M059J (cell line): ENCODE measurements around the gene RNF126. TPM values are rescaled to one million over a fixed set of nuclear protein-coding genes. Genes with fewer than 3 reads are reported as not detected.

Source experiments
- DNase-seq: peaks from one replicate; pipeline ENCODE4 v3.0.0-alpha.2; 2012; ENCODE audit warnings: low read depth
- total RNA-seq: library from RNA; depleted of rRNA; stranded (reverse); fragments of >200 nt; shearing (Covaris generic); gene quantifications from 2 replicates; pipeline ENCODE4 v1.2.3, GENCODE V29; 2014

RNF126 gene
- total RNA-seq, 1 experiment from 2014 or later: 53.8 TPM

DNA sequence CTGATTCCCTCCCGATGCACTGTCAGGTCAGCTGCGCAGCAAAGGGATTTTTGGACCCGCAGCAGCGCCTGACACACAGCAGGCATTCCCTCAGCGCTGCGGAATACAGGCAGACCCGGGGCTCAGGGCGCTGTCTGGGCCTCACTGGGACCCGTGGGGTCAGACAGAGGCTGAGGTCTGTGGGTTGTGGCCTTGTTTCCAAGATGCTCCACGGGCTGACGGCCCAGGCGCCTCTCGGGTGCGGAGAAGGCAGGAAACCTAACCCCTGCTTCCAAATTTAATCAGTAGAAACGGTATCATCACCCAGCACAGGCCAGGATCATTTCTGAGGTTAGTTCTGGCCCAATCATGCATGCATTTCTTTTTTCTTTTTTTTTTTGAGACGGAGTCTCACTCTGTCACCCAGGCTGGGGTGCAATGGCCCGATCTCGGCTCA, 686 bp upstream of the RNF126 start:
- no peak for DNase-seq

DNA sequence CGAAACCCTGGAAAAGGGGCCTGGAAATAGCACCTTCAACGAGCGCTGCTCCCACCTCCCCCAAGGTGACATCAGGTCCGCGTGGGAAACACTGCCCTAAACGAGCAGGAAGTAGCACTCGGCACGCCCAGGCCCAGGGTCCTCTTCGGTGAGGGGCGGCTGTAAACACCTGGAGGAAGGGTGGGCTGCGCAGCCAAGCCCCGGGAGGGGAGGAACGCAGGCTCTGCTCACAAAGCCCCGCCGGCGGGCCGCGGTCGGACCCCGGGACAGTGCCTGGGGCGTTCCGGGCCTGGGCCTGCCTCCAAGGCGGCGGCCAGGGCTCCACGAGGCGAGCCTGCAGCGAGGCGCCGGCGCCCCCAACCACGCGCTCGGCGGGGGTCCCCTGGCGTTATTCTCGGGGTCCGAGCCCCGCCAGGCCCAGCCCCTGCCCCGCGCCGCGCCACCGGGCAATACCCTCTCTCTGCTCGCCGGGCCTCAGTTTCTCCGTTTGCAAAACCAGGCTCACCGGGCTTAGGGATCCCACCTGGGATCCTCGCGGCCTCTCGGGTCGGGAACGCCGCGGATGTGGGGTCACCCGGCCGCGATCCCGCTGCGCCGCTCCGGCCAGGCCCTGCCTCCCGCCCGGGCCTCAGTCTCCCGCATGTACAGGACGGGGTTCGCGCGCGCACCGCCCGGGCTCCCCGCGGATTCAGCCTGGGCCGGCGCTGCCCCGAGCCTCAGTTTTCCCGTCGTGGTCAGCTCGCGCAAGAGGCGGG, 630 bp downstream of the RNF126 start:
- DNase-seq: peak; percentile 57

DNA sequence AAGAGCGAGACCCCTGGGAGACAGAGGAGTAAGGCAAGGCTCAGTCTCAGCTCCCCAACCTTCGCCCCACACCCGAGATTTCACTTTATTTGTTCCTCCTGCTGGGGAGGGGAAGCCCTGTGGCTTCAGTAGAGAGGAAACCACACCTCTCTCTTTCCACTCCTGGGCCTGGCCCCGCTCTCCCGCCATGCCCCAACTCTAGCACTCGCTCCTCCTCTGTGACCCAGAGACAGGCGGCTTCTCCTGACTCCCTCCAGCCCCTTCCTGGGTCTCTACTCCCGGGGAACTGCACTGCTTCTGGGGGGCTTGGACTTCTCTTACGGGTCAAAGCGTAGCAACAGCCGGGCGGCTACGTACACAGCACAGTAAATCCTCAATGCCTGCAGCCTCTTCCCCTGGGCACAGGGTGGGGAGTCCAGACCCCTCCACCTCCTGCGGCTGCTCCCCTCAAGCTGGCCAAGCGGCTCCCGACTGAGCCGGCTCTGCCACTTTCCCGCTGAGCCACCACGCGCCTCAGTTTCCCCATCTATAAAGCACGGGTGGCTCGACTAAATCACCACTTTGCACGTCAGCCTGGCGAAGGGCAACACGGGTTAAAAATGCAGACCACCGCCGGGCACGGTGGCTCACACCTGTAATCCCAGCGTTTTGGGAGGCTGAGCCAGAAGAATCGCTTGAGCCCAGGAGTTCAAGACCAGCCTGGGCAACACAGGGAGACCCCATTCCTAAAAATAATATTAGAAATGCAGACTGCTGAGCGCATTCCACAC, 1.4 kb downstream of the RNF126 start:
- peak; percentile 31 for DNase-seq

DNA sequence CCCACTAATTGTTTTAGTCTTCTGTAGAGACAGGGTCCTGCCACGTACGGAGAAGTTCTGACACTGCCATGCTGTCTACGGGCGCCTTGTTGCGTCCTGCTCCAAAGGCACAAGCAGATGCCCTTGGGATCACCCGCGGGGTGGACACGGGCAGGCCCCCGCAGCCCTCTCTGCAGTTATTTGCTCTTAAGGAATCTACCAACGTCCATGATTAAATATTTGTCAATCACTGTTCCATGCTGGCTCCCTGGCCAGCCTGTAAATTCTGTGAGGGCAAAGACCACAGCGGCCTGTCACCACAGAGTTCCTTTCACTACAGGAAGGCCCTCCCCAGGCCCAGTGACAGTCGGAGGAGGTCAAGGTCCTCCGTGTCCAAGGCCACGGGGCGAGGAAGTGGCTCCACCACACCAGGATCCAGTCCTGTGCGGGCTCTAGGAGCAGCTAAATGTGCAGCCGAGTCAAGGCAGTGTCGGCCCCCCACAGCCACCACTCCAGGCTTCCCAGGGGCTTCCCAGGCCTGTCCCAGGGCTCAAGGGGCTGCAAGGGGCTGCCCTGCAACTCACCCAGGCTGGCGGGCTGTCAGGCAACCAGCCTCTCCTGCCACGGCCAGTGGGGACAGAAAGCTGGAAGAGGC, 2.1 kb downstream of the RNF126 start:
- no peak for DNase-seq

DNA sequence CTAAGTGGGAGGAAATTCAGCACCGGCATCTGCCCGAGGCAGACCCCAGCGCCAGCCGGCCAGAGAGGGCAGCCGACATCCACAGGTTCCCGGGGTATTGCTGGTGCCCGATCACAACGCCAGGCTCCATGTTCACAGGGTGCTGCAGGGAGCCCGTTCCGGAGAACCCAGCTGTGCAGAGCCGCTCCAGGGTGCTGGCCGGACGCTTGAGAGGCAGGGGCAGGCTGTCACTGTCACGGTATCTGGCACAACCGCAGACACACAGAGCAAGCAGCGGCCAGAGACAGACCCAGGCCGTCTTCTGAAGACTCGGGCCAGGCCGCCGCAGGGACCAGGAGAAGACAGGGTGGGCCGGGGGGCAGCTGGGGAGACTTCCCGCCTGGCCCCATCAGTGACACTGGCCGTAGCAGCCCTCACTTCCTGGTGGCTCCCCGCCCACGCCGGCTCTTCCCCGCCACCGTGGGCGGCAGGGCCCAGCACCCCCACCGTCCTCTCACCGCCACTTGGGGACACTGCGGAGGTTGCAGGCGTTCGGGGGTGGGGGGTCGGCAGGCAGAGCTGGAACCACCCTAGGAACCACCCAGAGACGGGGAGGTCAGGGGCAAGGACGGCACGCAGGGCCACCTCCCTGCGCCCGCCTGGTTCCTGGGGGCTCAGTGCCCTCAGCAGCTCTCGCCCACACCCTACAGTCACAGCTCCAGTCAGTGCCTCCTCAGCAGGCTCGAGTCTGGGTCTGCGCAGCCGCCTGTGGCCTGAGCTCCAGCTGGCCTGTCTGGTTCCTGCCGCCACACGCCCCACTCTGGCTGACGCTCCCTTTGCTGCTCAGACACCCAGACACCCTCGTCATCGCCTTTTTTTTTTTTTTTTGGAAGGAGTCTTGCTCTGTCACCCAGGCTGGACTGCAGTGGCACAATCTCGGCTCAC, 3.8 kb downstream of the RNF126 start:
- DNase-seq: no peak

DNA sequence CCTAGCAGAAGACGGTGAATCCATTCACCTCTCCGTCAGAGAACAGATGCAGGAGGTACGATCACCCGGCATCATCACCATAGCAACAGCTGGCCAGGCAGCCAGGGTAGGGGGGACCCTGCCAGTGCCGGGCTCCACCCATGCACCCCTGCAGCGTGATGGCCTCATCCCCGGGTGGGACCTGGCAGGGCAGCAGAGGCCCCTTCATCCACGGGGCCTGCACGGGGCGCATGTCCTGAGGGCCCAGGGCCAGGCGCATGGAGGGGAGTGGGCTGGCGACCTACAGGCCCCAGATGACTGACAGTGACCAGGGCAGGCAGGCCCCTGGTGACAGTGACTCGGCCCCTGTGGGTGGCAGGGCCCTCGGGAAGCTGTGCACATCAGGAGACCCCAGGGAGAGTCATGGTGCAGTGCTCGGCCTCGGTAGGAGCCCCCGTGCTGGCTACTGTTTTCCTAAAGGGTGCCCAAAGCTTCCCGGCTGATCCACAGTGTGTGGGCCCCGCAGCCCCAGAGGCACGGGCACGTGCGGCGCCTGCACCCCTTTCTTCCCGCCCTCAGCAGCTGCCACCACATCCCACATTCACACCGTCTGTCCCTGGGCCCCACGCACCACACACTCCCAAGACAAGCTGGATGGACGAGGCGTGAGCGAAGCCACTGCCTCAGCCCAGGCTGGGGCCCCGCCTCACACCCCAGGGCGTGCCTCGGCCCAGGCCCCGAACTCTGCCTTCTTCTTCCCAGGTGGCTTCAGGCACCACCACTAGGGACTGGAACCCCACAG, 4.8 kb downstream of the RNF126 start:
- no peak for DNase-seq

DNA sequence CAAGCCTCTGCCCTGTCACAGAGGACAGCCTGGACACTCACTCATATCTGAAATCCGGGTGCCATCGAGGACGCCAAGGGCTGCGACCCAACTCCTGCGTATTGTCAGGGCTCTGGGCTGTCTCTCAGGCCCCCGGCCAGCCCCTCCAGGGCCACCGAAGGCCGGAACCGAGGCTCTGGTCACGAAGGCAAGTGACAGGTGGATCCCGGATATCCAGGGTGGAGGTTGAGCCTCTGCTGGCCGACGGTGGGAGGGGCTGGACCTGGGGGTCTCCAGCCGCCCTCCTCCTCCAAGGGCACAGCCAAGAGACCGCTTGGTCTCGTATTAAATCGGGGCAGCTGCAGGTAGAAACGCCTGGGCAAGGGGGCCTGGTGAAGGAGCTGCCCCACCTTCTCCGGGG, 5.4 kb downstream of the RNF126 start:
- no peak for DNase-seq

DNA sequence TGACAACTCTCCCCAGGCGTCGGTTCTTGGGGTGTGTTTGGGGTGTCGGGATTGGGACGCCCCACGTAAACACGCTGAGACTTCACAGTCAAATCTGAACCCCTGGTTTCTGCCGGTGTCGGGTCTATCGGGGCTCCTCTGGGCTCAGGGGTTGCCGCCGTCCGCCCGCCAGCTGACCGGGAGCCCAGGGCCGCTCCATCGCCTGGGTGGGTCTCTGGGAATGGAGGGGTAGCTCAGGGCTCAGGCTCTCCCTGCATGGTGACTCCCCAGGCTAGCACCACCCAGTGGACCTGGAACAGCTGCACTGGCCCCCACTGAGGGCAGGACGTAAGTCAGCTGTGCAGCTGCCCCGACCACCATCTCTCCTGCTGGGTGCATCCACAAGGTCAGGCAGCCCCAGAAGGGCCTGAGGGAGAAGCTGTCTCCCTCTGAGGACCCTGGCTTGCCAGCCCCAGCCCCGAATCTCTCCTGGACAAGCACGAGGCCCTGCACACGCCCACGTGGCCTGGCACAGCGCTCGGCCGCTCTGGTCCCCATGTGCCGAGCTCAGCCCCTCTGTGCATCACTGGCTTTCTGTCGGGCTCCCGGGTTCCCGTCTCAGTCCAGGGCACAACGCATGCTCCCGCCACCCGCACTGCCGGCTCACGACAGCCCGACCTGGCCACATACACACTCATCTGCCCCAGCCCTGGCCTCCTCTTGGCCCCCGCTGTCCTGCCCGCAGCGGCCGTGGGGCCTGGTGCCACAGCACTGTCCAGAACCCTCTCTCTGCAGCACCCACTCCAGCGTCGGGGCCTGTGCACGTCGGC, 6.1 kb downstream of the RNF126 start:
- DNase-seq: no peak

DNA sequence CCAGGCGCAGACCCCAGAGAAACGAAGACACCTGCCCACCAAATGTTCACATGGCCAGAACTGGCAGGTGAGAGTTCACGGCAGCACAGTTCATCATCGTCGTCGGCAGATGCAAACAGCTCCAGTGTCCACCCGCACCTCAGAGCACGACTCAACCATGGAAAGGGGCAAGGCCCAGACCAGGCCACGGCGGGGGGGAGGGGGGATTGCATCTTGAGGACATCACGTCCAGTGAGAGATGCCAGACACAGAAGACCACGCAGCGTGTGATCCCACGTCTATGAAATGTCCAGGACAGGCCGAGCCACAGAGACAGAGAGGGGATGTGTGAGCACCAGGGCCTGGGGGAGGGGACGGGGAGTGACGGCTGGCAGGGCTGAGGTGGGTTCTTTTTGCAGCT, 7.3 kb downstream of the RNF126 start:
- DNase-seq: no peak

DNA sequence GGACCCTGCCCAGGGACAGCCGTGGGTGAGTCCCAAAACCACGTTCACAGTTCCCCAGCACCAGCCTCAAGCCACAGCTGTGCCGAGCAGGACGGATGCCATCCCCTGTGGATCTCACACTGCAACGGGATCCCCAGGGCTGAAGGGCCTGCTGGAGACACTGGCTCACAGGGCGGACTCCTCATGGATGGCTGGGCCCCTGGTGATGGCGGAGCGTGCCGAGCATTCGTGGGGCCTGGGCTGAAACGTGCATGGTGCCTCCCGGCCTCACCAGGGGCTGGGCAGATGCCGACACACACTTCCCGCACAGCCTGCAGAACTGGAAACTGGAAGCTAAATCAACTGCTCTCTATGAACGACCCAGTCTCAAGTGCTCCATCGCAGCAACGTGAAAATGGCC, 9.6 kb downstream of the RNF126 start:
- no peak for DNase-seq

DNA sequence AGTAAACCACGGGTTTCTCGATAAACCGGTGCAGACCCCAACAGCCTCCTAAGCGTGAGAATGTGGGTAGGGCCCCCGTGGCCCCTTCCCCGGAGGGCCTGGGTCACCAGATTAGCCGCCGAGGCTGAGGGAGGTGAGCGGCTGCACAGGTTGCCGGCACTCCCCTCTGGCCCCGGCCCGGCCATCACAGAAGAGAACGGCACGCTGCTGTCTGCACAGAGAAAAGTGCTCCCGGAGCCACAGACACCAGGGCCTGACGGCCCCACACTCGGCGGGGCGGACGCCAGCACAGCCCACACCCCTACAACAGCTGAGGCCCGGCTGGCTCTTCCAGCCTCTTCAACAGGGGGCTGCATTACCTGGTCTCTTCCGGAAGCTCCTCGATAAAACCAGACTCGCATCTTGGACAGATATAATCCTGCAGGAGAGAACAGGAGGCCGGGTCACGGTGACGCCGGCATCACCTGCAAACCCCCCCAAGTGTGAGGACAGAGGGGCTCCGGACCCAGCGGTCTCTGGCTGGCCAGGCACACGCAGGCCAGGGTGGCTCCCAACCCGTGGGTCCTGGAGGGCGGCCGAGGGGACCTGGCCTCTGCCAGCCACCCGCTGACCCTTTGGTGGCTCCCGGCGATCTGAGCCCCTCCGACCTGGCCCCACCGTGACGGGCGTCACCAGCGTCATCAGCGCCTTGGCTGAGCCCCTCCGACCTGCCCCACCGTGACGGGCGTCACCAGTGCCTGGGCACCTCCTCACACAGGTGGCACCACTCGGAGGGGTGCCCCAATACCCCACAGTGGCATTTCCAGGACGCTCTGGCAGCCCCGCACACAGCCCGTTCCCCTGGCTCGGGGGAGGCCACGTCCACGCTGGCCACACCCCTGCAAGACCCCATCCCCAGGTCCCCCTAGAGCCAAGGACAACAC, 10.3 kb downstream of the RNF126 start:
- no peak for DNase-seq

DNA sequence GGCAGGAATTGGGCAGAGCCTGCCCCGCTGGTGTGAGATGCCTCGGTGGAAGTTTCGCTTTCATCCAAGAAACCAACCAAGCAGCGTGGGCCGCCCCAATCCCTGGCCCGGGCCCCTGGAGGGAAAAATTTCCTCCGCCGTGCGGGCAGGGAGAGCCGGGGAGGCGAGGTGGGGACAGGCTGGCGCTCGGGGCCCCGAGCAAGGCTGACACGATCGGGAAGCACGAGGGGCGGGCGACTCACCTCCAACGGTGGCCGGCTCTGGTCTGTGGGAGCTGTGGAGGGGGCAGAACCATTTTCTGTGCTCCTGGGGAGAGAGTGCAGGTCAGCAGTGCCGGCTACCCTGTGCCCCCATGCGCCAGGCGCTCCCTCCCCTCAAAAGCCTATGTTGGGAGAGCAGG, 11.0 kb downstream of the RNF126 start:
- DNase-seq: no peak

DNA sequence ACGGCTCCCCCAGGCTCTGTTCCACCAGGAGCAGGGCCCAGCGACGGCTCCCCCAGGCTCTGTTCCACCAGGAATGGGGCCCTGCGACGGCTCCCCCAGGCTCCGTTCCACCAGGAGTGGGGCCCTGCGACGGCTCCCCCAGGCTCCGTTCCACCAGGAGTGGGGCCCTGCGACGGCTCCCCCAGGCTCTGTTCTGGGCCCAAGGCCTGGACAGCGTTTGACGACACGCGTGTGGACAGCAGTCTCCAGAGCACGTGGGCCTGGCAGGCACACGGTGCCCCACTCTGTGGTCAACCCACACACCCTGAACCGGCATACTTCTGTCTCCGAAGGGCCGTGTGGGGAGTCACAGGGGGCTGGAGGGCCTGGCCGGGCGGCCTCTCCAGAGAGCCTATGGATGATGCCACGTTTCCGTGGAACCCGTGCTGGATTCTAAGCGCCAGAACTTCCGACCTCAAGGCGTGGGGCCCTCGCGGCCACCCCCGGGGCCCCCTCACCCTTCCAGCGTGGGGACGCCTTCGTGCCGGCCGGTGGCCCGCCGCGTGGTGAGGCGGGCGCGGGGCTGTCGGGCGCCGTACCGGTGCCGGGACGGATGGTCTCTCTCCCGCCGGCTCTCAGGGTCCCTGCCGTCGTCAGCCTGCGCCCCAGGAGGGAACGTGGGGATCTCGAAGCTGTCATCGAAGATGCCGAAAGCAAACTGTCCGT, 11.7 kb downstream of the RNF126 start:
- no peak for DNase-seq

DNA sequence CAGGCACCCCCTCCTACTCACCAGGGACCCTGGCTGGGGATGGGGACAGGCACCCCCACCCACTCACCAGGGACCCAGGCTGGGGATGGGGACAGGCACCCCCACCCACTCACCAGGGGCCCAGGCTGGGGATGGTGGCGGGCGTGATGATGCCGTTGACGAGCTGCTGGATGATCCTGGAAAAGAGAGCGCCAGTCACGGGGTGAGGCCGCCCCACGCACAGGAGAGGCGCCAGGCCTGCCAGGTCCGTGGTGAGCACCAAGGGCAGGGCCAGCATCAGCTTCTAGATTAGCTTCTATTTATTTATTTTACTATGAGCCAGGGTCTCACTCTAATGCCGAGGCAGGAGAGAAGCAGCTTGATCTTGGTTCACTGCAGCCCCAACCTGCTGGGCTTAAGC, 12.9 kb downstream of the RNF126 start:
- no peak for DNase-seq

DNA sequence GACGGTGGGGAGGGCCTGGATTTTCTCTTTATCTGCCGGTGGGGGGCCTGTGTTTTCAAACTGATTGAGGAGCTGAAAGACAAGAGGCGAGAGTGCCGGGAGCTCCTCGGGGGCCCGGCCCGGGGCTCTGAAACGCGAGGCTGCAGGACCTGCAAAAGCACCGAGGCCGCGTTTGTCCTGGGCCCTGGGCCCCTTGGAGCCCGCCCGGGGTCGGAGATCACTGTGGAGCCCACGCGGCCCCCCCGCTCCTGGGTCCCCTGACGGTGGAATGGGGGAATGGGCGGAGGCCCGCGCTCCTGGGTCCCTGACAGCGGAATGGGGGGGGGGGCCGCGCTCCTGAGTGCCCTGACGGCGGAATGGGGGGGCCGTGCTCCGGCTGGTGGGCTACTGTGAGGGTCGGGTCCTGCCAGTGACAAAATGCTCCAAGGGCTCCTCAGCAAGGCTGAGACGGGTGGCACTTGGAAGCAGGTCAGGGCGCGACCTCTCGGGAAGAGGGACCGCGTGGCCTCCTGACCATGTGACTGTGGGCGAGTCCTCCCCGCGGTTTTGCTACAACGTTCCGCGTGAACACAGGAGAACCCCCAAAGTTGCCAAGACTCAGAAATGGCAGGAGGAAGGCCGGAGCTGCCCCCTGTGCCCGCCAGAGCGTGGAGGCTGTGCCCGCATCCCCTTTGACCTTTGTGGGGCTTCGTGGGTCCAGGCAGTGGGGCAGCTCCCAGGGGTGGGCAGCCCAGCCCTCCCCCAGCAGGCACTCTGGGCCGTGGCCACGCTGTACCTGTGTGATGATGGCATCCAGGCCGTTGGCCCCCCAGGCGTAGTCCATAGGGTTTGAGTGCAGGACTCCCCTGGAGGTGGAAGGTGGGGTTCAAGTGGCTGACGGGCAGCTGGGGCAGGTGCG, 13.9 kb downstream of the RNF126 start:
- no peak for DNase-seq

DNA sequence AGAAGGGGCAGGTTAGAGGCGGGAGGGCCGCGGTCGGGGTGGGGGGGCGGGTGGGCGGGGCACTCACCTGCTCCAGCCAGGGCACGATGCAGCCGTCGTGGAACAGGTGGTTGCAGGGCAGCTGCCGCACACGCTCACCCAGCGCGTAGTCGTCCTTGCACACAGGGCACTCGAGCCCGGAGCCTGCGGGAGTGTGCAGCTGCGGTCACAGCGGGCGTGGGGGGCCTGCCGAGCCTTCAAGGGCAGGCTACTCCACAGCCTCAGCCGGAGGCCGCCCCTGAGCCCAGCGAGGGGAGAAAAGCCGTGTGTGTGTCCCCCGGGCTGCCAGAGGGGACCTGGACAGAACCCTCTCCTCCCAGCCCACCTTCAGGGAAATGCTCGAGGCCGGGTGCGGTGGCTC, 14.7 kb downstream of the RNF126 start:
- no peak for DNase-seq

DNA sequence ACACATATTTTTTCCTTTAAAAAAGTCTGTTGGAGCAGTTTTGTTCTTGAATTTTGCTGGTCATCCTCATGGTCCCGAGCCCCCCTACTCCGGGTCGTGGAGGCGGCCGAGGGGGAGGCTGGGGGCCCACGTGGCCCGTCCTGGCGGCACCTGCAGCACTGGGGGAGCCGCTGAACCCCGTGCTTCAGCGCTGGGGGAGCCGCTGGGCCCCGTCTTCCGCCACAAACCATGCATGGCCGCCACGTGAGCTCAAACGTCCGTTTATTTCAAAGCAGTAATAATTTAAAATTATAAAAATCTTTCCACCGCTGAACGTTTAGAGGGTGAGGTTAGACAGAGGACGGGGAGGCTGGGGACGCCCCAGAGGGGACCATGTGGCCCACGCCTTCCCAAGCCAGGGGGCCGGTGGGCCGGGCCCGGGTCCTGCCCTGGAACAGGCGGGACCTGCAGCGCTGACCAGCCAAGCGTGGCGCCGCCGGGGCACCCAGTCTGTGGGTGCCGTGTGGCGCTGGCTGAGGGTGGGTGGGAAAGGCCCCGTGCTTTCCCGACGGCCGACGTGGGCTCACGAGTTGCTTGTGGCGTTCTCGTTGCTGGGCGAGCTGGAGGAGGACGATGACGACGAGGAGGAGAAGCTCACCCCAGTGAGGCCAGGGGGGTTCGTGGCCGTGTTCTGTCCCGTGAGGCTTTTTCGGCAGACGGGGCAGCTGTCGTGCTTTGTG, 15.3 kb downstream of the RNF126 start:
- DNase-seq: no peak
